Fibroblast of pulmonary artery (primary cell): Measurements from ENCODE around the gene RPS6KA3.

Source experiments
- DNase-seq: peaks from one replicate; pipeline ENCODE4 v3.0.0-alpha.2; 2010; ENCODE audit warnings: low read depth
- H3K4me3 ChIP-seq: replicated peaks from 2 replicates; pipeline ENCODE4 v1.5.1; 2011; ENCODE audit warnings: low read depth, mild to moderate bottlenecking, control low read depth, low read length, moderate library complexity
- TF ChIP-seq, protein P1 (sequence below): IDR thresholded peaks from 2 replicates; pipeline ENCODE4 v1.5.1; 2011; ENCODE audit warnings: mild to moderate bottlenecking, control low read depth, low read length, inconsistent platforms; ENCODE audit errors: missing control alignments

The RPS6KA3 gene

GRCh38 chrX:20225488-20225833 is 41.2 kb downstream of the RPS6KA3 start:
- no peak overlapping the region for H3K4me3 ChIP-seq
- TF ChIP-seq, protein P1, sequence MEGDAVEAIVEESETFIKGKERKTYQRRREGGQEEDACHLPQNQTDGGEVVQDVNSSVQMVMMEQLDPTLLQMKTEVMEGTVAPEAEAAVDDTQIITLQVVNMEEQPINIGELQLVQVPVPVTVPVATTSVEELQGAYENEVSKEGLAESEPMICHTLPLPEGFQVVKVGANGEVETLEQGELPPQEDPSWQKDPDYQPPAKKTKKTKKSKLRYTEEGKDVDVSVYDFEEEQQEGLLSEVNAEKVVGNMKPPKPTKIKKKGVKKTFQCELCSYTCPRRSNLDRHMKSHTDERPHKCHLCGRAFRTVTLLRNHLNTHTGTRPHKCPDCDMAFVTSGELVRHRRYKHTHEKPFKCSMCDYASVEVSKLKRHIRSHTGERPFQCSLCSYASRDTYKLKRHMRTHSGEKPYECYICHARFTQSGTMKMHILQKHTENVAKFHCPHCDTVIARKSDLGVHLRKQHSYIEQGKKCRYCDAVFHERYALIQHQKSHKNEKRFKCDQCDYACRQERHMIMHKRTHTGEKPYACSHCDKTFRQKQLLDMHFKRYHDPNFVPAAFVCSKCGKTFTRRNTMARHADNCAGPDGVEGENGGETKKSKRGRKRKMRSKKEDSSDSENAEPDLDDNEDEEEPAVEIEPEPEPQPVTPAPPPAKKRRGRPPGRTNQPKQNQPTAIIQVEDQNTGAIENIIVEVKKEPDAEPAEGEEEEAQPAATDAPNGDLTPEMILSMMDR = no peak
- no peak for DNase-seq

GRCh38 chrX:20224814-20225487 is 41.8 kb downstream of the RPS6KA3 start:
- TF ChIP-seq, protein P1 = no peak
- no peak overlapping the region for H3K4me3 ChIP-seq
- no peak for DNase-seq

DNA sequence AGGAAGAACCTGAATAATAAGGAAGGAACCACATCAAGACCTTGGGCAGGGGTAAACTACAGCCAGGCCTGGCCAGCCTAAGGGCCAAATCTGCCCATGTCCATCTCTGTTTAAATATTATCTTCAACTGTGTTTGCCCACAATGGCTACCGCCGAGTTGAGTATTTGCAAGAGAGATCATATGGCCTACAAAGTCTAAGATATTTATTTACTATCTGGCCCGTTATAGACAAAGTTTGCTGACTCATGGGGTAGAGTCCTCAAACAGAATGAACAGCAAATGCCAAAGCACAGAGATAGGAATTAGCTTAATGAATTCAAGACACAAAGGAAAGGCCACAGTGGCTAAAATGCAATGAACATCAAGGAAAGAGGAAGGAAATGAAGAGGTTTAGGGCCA is 44.8 kb downstream of the RPS6KA3 start:
- TF ChIP-seq, protein P1 = no peak
- no peak for DNase-seq
- no peak overlapping the region for H3K4me3 ChIP-seq

GRCh38 chrX:20218836-20219505 is 47.7 kb downstream of the RPS6KA3 start:
- H3K4me3 ChIP-seq = peak overlapping the region; percentile 29
- TF ChIP-seq, protein P1 = no peak
- DNase-seq = peak; percentile 22

DNA sequence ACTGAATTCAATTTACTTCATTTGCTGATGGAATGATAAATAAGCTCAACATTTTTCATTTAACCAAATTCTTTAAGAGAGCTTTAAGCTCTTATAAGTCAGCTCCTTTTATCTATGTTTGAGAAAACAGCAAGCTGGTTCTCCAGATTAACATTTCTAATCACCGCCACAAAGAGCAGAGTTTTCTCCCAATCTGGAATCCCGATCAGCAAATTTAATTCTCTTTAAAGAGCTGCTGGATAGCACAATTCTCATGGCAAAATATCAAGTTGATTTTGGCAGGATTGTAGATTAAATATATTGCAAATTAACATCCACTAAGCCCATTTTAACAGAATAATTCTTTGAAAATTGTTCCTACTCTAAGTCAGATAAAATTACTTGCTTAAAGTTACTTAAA is 48.8 kb downstream of the RPS6KA3 start:
- no peak for DNase-seq
- TF ChIP-seq, protein P1 = no peak
- peak overlapping the region; percentile 29 for H3K4me3 ChIP-seq

- TF ChIP-seq, protein P1 = no peak
- H3K4me3 ChIP-seq = peak overlapping the region; percentile 11
- peak; percentile 77 for DNase-seq
These were observed 49.4 kb downstream of the RPS6KA3 start for GRCh38 chrX:20217271-20217670.

DNA sequence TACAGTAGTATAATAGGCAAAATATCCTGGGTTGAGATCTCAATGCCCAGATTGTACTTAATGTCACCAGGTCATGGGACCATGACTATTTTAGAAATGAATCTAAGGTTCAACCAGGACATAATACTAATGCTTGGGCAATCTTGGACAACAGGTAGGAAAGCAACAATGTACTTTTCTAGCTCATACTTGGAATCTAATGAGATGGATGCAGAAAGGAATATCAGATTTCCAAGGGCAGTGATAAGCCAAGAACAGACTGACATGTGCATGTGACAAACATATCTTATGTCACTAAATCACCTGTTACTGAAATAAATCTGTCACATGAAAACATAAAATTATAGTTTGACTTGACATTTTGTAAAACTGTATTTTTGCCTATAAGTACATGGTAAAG is 51.1 kb downstream of the RPS6KA3 start:
- no peak overlapping the region for H3K4me3 ChIP-seq
- TF ChIP-seq, protein P1 = no peak
- DNase-seq = no peak
